ENCODE measurements around the gene RGS5.

DNA sequence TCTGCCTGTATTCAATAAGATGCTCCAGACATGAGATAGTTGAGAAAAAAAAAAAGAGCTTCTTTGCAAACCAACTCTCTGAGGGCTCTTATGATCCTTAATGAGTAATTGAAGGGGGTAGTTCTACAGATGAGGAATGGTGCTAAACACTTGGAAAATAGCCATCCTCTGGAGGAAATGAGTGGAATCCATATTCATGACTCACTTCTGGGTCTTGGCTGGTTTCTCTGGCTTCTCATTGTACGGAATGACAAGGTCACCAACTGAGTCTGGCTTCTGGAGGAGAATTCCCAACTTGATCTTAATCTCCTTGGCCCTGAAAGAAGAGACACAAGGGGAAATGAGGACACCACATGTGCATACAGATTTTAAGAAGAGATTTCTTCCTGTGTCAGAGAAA is 34.7 kb downstream of the RGS5 start:
- TF ChIP-seq, protein P1, sequence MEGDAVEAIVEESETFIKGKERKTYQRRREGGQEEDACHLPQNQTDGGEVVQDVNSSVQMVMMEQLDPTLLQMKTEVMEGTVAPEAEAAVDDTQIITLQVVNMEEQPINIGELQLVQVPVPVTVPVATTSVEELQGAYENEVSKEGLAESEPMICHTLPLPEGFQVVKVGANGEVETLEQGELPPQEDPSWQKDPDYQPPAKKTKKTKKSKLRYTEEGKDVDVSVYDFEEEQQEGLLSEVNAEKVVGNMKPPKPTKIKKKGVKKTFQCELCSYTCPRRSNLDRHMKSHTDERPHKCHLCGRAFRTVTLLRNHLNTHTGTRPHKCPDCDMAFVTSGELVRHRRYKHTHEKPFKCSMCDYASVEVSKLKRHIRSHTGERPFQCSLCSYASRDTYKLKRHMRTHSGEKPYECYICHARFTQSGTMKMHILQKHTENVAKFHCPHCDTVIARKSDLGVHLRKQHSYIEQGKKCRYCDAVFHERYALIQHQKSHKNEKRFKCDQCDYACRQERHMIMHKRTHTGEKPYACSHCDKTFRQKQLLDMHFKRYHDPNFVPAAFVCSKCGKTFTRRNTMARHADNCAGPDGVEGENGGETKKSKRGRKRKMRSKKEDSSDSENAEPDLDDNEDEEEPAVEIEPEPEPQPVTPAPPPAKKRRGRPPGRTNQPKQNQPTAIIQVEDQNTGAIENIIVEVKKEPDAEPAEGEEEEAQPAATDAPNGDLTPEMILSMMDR (IDR thresholded peaks at IDR 0.05 in 2 of 3, conservative IDR thresholded peaks at IDR 0.05 in 1 of 3; ENCODE audit: borderline replicate concordance in 1 of 3, insufficient read depth in 1 of 3, low read depth in 2 of 3, low read length in 2 of 3): no peak
- TF ChIP-seq, protein P2, sequence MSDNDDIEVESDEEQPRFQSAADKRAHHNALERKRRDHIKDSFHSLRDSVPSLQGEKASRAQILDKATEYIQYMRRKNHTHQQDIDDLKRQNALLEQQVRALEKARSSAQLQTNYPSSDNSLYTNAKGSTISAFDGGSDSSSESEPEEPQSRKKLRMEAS (IDR thresholded peaks at IDR 0.05): no peak
- TF ChIP-seq POLR2A (IDR thresholded peaks at IDR 0.05; ENCODE audit: borderline replicate concordance, extremely low read depth, insufficient read depth, insufficient read length): no peak
- TF ChIP-seq JUND (IDR thresholded peaks at IDR 0.05): peak; percentile 57
- no peak for TF ChIP-seq RAD21 (IDR thresholded peaks at IDR 0.05; ENCODE audit: low read depth)
- TF ChIP-seq, protein P3, sequence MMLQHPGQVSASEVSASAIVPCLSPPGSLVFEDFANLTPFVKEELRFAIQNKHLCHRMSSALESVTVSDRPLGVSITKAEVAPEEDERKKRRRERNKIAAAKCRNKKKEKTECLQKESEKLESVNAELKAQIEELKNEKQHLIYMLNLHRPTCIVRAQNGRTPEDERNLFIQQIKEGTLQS (IDR thresholded peaks at IDR 0.05): no peak
- TF ChIP-seq EGR1 (IDR thresholded peaks at IDR 0.05; ENCODE audit: low read depth): no peak
- TF ChIP-seq POLR2AphosphoS5 (IDR thresholded peaks at IDR 0.05; ENCODE audit: low read depth, low read length): no peak
- TF ChIP-seq TCF7L2 (IDR thresholded peaks at IDR 0.05; ENCODE audit: borderline replicate concordance, extremely low read depth, insufficient read depth, insufficient read length): no peak
- TF ChIP-seq EZH2phosphoT487 (IDR thresholded peaks at IDR 0.05; ENCODE audit: borderline replicate concordance): no peak
- TF ChIP-seq EZH2 (IDR thresholded peaks at IDR 0.05): no peak
- TF ChIP-seq SIN3A (IDR thresholded peaks at IDR 0.05; ENCODE audit: low read depth): 0 out of 2 replicates have a peak, but pooled peaks have one; percentile 45
- TF ChIP-seq, protein P4, sequence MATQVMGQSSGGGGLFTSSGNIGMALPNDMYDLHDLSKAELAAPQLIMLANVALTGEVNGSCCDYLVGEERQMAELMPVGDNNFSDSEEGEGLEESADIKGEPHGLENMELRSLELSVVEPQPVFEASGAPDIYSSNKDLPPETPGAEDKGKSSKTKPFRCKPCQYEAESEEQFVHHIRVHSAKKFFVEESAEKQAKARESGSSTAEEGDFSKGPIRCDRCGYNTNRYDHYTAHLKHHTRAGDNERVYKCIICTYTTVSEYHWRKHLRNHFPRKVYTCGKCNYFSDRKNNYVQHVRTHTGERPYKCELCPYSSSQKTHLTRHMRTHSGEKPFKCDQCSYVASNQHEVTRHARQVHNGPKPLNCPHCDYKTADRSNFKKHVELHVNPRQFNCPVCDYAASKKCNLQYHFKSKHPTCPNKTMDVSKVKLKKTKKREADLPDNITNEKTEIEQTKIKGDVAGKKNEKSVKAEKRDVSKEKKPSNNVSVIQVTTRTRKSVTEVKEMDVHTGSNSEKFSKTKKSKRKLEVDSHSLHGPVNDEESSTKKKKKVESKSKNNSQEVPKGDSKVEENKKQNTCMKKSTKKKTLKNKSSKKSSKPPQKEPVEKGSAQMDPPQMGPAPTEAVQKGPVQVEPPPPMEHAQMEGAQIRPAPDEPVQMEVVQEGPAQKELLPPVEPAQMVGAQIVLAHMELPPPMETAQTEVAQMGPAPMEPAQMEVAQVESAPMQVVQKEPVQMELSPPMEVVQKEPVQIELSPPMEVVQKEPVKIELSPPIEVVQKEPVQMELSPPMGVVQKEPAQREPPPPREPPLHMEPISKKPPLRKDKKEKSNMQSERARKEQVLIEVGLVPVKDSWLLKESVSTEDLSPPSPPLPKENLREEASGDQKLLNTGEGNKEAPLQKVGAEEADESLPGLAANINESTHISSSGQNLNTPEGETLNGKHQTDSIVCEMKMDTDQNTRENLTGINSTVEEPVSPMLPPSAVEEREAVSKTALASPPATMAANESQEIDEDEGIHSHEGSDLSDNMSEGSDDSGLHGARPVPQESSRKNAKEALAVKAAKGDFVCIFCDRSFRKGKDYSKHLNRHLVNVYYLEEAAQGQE (IDR thresholded peaks at IDR 0.05; ENCODE audit: low read depth): no peak
- TF ChIP-seq CEBPB (IDR thresholded peaks at IDR 0.05; ENCODE audit: low read depth): no peak

Measured in HCT116 (cell line).